Measurements from ENCODE around the gene SEMA3C. TPM values are rescaled to one million over a fixed set of nuclear protein-coding genes. Genes with fewer than 3 reads are reported as not detected.

SEMA3C gene
- total RNA-seq, 1 experiment from 2014 or later: 57.8 TPM

GRCh38 chr7:80889525-80889924 is 29.3 kb downstream of the SEMA3C start:
- DNase-seq (ENCODE audit: low spot score): no peak

- DNase-seq (ENCODE audit: low spot score): no peak
These were observed 33.1 kb downstream of the SEMA3C start for GRCh38 chr7:80885757-80886156.

GRCh38 chr7:80884511-80885195 is 34.2 kb downstream of the SEMA3C start:
- DNase-seq (ENCODE audit: low spot score): peak; percentile 42

- DNase-seq (ENCODE audit: low spot score): peak; percentile 78
These were observed 35.5 kb downstream of the SEMA3C start for GRCh38 chr7:80883154-80884025.

GRCh38 chr7:80882213-80882801 is 36.5 kb downstream of the SEMA3C start:
- no peak for DNase-seq (ENCODE audit: low spot score)

- no peak for DNase-seq (ENCODE audit: low spot score)
These were observed 37.4 kb downstream of the SEMA3C start for GRCh38 chr7:80881351-80881900.

GRCh38 chr7:80879849-80880248 is 39.0 kb downstream of the SEMA3C start:
- DNase-seq (ENCODE audit: low spot score): no peak

GRCh38 chr7:80876894-80877414 is 41.9 kb downstream of the SEMA3C start:
- peak; percentile 70 for DNase-seq (ENCODE audit: low spot score)

GRCh38 chr7:80875537-80876120 is 43.2 kb downstream of the SEMA3C start:
- no peak for DNase-seq (ENCODE audit: low spot score)

GRCh38 chr7:80873140-80873539 is 45.7 kb downstream of the SEMA3C start:
- no peak for DNase-seq (ENCODE audit: low spot score)

GRCh38 chr7:80871228-80871627 is 47.6 kb downstream of the SEMA3C start:
- DNase-seq (ENCODE audit: low spot score): no peak

- DNase-seq (ENCODE audit: low spot score): peak; percentile 39
These were observed 48.0 kb downstream of the SEMA3C start for GRCh38 chr7:80870813-80871212.

GRCh38 chr7:80869821-80870751 is 48.8 kb downstream of the SEMA3C start:
- peak; percentile 88 for DNase-seq (ENCODE audit: low spot score)

- peak; percentile 63 for DNase-seq (ENCODE audit: low spot score)
These were observed 49.6 kb downstream of the SEMA3C start for GRCh38 chr7:80869106-80869784.

- no peak for DNase-seq (ENCODE audit: low spot score)
These were observed 50.3 kb downstream of the SEMA3C start for GRCh38 chr7:80868566-80868965.

GRCh38 chr7:80860554-80860953 is 58.3 kb downstream of the SEMA3C start:
- DNase-seq (ENCODE audit: low spot score): no peak

- DNase-seq (ENCODE audit: low spot score): no peak
These were observed 59.4 kb downstream of the SEMA3C start for GRCh38 chr7:80859272-80859970.

GRCh38 chr7:80858141-80858903 is 60.5 kb downstream of the SEMA3C start:
- no peak for DNase-seq (ENCODE audit: low spot score)
